NOMO-1 treated with DMSO at 0.1 percent for 48 hours (cell line): ENCODE data around the gene DELE1.
A peak's percentile ranks its signal among the peaks of the same experiment; 100 is the strongest.

Experiments
- DNase-seq: peaks from one replicate; lab custom pipeline; 2025; ENCODE audit not compliant: unreplicated experiment; lab: John Stamatoyannopoulos, UW

Gene DELE1

GRCh38 chr5:141952020-141952419 lies 28.3 kb downstream of the DELE1 start:
- DNase-seq, result no peak

- peak; percentile 65 for DNase-seq
These were observed 30.5 kb downstream of the DELE1 start for GRCh38 chr5:141954194-141954593.

- DNase-seq, result peak; percentile 23
These were observed 33.8 kb downstream of the DELE1 start for GRCh38 chr5:141957367-141957996.

DNA sequence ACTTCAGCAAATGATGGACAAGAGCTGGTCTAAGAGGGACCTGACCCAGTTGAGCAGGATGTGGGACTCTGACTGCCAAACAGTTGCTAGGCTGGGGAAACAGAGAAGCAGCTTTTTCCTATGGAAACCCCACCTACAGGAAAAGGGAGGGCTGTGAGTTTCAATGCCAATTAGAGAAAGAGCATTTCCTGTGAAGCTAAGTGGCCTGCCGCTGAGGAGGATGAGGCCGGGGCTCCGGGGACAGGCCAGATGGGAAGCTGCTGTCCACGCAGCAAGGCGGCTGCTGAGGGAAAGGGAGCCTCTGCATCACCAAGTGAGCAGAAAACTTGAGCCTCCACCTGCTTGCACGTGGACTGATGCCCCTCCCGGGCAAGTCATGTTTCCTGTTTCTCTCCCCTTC lies 34.4 kb downstream of the DELE1 start, which contains the start of gene PCDH12:
Gene PCDH12 (minus strand): TSS at position 90 of the 400 bp plus-strand sequence. CDS start 351 bp downstream, outside the sequence.
- peak; percentile 42 for DNase-seq

DNA sequence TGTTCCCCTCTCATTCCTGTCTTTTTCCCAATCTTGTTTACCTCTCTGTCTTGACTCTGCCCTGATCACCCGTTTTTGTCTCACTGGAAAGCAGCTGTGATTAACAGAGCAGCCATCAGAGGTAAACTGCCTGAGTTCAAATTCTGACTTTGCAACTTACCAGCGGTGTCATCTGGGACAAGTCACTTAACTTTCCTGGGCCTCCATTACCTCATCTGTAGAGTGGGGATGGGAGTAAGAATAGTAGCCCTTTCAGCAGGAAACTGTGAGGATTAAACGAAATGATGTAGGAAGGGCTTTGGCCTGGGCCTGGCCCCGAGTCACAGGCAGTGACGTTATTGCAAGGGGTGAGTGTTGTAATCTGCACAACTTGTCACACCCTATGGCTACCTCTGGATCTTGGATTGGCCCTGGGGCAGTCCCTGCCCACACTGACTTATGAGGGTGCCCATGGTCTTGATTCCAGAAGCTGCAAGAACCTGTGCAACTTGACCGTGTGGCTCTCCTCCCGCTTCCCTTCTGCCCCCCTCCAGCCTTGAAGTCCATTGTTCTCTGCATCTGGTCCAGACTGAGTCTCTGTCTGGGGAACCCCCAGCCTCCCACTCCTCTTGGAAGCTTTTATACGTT lies 35.0 kb downstream of the DELE1 start:
- DNase-seq, result peak; percentile 36

- DNase-seq, result no peak
These were observed 36.3 kb downstream of the DELE1 start for GRCh38 chr5:141960018-141960417.

DNA sequence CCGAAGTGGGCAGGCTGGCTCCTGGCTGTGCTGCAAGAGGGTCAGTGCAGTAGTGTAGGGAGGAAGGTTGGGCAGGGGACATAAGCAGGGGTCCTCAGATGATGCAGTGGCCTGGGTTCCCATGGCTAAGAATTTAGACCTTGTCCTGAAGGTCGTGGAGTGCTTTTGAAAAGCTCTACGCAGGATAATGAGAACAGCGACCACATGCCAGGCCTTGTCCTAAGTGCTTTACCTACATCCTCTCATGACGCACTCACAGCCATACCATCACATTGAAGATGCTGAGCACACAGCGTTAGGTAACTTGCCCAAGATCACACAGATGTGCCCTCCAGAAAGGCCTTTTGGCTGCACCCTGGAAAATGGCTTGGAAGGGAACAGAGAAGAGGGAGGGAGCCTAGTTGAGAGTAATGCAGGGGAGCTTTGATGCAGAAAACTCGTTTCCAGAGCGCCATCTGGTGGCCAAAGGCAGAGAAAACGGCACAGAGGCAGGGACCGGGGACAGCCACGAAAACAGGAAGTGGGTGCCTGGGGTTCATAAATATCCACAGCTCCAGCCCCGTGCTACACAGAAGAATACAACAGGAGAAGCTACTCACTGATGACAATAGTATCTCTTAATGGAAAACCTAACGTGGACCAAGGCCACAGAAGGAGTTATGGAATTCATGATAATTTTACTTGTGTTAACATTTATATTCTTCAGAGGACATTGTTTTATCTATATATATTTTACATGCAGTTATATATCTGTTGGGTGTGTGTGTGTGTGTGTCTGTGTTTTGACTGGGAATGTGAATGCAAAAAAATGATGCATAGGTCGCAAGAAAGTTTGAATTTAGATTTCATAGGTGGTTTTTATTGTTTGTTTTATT lies 37.0 kb downstream of the DELE1 start:
- peak; percentile 95 for DNase-seq

- no peak for DNase-seq
These were observed 37.8 kb downstream of the DELE1 start for GRCh38 chr5:141961466-141961865.

- DNase-seq, result no peak
These were observed 40.0 kb downstream of the DELE1 start for GRCh38 chr5:141963701-141964100.

DNA sequence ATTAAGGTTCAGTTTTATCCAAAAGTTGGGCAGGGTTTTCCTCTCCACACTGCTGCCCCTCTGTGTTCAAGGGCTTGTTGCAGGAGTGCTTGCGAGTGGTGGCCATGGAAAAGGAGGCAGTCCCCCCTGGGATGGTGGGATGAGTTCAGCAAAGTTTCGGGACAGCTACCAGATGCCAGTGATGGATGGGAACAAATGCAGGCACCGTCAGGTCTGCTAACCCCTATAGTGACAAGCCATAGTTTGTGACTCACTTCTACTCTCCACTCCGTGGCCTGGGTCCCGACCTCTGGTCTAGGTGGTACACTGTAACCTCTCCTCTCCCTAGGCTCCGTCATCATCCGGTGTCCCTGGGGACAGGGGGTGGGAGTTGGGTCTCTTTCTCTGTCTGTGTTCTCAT lies 41.4 kb downstream of the DELE1 start:
- no peak for DNase-seq

- no peak for DNase-seq
These were observed 42.7 kb downstream of the DELE1 start for GRCh38 chr5:141966275-141966962.

DNA sequence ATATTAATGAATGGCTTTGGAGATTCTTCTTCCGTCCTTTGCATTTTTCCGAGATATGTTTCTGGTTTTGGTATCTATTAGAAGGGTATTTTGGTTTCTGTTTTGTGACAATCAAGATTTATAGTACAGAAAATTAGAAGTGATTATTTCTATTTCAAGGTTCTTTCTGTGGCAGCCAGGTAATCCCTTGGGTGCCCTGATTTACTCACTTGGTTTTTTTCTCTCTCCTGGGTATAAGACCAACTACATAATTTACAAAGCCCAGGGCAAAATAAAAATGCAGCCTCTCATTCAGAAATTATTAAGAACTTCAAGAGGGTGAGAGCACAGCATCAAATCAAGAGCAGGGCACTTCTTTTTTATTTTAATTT lies 43.3 kb downstream of the DELE1 start:
- DNase-seq, result no peak

- DNase-seq, result peak; percentile 97
These were observed 45.4 kb downstream of the DELE1 start, which contains the start of gene RNF14 for GRCh38 chr5:141968914-141969608. Gene RNF14 (plus strand): TSS chr5:141969105. CDS start chr5:141973589, 4,484 bp downstream.

GRCh38 chr5:141969783-141970771 lies 46.4 kb downstream of the DELE1 start:
- DNase-seq, result peak; percentile 79

GRCh38 chr5:141973871-141974595 lies 50.4 kb downstream of the DELE1 start:
- no peak for DNase-seq

GRCh38 chr5:141976176-141976575 lies 52.5 kb downstream of the DELE1 start:
- DNase-seq, result no peak

DNA sequence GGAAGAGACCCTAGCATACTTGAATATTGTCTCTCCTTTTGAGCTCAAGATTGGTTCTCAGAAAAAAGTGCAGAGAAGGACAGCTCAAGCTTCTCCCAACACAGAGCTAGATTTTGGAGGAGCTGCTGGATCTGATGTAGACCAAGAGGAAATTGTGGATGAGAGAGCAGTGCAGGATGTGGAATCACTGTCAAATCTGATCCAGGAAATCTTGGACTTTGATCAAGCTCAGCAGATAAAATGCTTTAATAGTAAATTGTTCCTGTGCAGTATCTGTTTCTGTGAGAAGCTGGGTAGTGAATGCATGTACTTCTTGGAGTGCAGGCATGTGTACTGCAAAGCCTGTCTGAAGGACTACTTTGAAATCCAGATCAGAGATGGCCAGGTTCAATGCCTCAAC lies 54.7 kb downstream of the DELE1 start:
- no peak for DNase-seq

GRCh38 chr5:141982626-141983025 lies 59.0 kb downstream of the DELE1 start:
- no peak for DNase-seq

- DNase-seq, result no peak
These were observed 62.4 kb downstream of the DELE1 start for GRCh38 chr5:141986072-141986471.
